Astrocyte of the spinal cord (primary cell): Measurements from ENCODE around the gene MOGAT3.

Experiments
- DNase-seq: peaks from one replicate; pipeline ENCODE4 v3.0.0; 2011; ENCODE audit warnings: low read depth, low spot score
- H3K4me3 ChIP-seq: 2 replicates; pipeline ENCODE4 v1.5.1; 2011; ENCODE audit warnings: low read depth, mild to moderate bottlenecking, low read length, moderate library complexity
- CTCF ChIP-seq: IDR thresholded peaks from 2 replicates; pipeline ENCODE4 v1.5.1; 2012; ENCODE audit warnings: low read depth, mild to moderate bottlenecking, low read length, inconsistent platforms
- in situ Hi-C: cut with HindIII; loops from 2 replicates; pipeline ENCODE4 v1.10.0; 2017; ENCODE audit warnings: low sequenced_read_pairs

Gene MOGAT3

GRCh38 chr7:101238226-101239182, 37.7 kb upstream of the MOGAT3 start:
- TF ChIP-seq CTCF: no peak
- H3K4me3 ChIP-seq: no peak overlapping the region
- no peak for DNase-seq
- in situ Hi-C loops: no loop called here

GRCh38 chr7:101237206-101238067, 36.6 kb upstream of the MOGAT3 start, which contains the start of gene CLDN15:
Gene CLDN15, minus strand, starts transcription at chr7:101237802. Its CDS starts 221 bp downstream, at chr7:101237581.
- H3K4me3 ChIP-seq: no peak within 1 kb of the TSS

GRCh38 chr7:101236292-101236835, 35.5 kb upstream of the MOGAT3 start:
- H3K4me3 ChIP-seq: no peak overlapping the region
- TF ChIP-seq CTCF: no peak
- in situ Hi-C loops: no loop called here
- no peak for DNase-seq

More at GRCh38 chr7:101237206-101238067, 36.6 kb upstream of the MOGAT3 start, which contains the start of gene CLDN15:
- peak; percentile 15 for DNase-seq
- in situ Hi-C loops: no loop called here
- TF ChIP-seq CTCF: no peak

- in situ Hi-C loops: no loop called here
- DNase-seq: no peak
- no peak overlapping the region for H3K4me3 ChIP-seq
- TF ChIP-seq CTCF: no peak
These were observed 34.7 kb upstream of the MOGAT3 start for GRCh38 chr7:101235522-101235921.

GRCh38 chr7:101235050-101235449, 34.2 kb upstream of the MOGAT3 start:
- in situ Hi-C loops: no loop called here
- TF ChIP-seq CTCF: peak; percentile 32
- no peak for DNase-seq
- H3K4me3 ChIP-seq: no peak overlapping the region

GRCh38 chr7:101234636-101235035, 33.8 kb upstream of the MOGAT3 start:
- in situ Hi-C loops: no loop called here
- DNase-seq: no peak
- no peak for TF ChIP-seq CTCF
- H3K4me3 ChIP-seq: no peak overlapping the region
